ENCODE data around the gene METAP1D. TPM values are rescaled to one million over a fixed set of nuclear protein-coding genes. Genes with fewer than 3 reads are reported as not detected.
A peak's percentile ranks its signal among the peaks of the same experiment; 100 is the strongest.

Gene METAP1D
- total and polyA plus RNA-seq, 2 donors (not counting 3 experiments of a cell fraction or from before 2014, with no cell fraction given), result 4.2 to 8.1 TPM

DNA sequence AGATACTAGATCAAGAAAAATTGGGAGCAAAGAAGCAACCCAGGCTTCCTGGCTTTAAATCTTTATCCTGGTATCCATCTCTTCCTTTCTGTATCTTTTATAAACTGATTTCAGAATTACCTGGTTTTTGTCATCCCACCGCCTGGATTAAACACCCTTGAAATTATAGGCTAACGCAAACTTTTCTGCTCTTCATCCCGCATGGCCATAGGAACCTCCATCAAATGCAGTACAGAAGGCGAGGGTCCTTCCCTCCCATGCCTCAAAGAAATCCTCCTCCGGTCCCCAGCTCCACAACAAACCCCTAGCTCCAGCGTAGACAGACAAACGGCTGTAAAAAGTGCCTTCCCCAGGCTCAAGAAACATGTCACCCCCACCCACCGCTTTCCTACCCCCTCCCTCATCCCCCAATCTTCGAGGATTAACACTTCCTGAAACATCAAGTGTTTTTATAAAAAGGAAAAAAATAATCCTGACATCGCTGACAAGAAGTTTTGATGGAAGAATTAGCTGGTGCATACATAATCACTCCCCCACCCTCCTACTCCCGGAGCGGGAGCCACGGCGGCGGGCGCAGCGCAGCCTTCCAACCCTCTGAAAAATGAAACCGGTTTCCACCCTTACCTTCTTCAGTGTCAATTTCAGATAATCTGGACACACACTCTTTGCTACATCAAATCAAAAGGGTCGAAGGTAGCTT, 93.1 kb downstream of the METAP1D start:
- Histone ChIP-seq H4K20me1 (replicated peaks; ENCODE audit: control insufficient read depth, extremely low read depth, insufficient read depth, low read length) (no peaks in the 10 kb centered on the region), H3K36me3 (ENCODE audit: control insufficient read depth in 2 of 2, extremely low read depth in 1 of 2, insufficient read depth in 2 of 2, low read length in 2 of 2) (no peaks in the 10 kb centered on the region), H3K4me3 (replicated peaks in 1 of 3; ENCODE audit: insufficient read depth in 1 of 3, low read depth in 1 of 3, low read length in 3 of 3) (no peak overlapping the region), H3K27ac (ENCODE audit: insufficient read depth, low read depth, low read length) (no peak overlapping the region), H2AFZ (ENCODE audit: low read depth, low read length) (no peak overlapping the region), H3K79me2 (ENCODE audit: control insufficient read depth, insufficient read depth, low read length) (no peaks in the 10 kb centered on the region), H3K4me2 (ENCODE audit: insufficient read depth, low read length) (no peak overlapping the region), H3K27me3 (ENCODE audit: control insufficient read depth in 2 of 2, insufficient read depth in 2 of 2, low read length in 2 of 2) (peaks cover 69 to 98% of the 10 kb centered on the region in 2 experiments), H3K9me1 (replicated peaks; ENCODE audit: control insufficient read depth, extremely low read depth, insufficient read depth, low read length) (no peaks in the 10 kb centered on the region), H3K9me3 (replicated peaks; ENCODE audit: control insufficient read depth, insufficient read depth, low read length) (no peaks in the 10 kb centered on the region), H3K9ac (replicated peaks; ENCODE audit: extremely low read depth, insufficient read depth, low read length) (no peak overlapping the region), H3K4me1 (ENCODE audit: control insufficient read depth, extremely low read depth, insufficient read depth, low read length) (peaks cover 22% of the 10 kb centered on the region)
- dilution Hi-C loops (cut with MboI; ENCODE audit: extremely low pct_ligation_motif_present, low sequenced_read_pairs) (no loop called here), intact Hi-C loops (cut with micrococcal nuclease) (loop anchor here (1.0 kb wide), 1 partner anchor 8 kb away; the partner anchor contains the start of gene DLX1)
- no peak for DNase-seq (ENCODE audit: low read depth, low spot score)
- ChIA-PET POLR2A (no interaction called here), CTCF (interaction anchor here (0.9 to 2.4 kb wide), 4 partner anchors 10 to 14 kb away, joined by 3 to 10 read pairs (median 6); partner anchors contain the start of gene DLX2)
- TF ChIP-seq POLR2A (IDR thresholded peaks at IDR 0.05; ENCODE audit: low read depth, low read length) (no peak), EZH2 (IDR thresholded peaks at IDR 0.05; ENCODE audit: borderline replicate concordance, low read depth, low read length, severe bottlenecking) (peak; percentile 54)
- no peak for FAIRE-seq
- BruUV-seq (replicated peaks), result no TSS peak

DNA sequence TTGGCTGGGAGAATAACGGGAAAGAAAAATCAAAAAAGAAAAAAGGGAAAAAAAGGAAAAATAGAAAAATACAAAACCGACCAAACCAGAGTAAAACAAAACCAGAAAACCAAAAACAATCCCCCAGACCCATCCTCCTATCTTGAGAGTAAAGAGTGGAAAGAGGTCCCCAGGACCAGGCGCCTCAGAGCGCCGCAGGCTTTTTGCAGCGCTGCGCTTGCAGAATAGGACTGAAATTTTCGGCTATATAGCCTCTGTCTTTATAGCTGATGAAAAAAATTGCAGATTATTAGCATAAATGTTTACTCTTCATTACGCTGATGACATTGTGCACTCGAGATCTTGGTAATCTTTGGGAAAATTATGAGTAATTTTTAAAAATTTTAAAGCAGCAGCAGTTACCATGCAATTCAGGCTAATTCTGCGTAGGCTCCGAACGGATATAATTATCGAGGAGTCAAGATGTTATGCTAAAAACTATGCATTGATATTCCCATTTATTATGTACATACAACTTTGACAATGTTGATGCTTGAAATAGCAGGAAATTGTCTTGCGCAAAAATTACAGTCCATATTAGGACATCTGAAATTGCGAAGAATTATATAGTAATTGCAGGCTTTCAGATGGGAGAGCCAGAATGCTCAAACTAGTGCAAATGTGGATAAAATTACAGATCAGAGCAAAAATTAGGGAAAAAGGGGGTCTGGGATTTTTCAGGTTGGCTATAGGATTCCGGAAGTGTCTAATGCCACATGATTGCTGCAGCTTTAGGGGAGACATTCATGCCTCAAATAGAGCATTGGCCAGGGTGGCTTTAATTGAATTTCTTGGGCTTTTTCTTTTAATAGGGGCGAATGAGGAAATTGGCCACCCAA, 93.9 kb downstream of the METAP1D start:
- H2AFZ ChIP-seq (ENCODE audit: low read depth, low read length), result no peak overlapping the region

More for the DNA sequence above, 93.9 kb downstream of the METAP1D start:
- H4K20me1 ChIP-seq (replicated peaks; ENCODE audit: control insufficient read depth, extremely low read depth, insufficient read depth, low read length), result no peaks in the 10 kb centered on the region
- intact Hi-C loops (cut with micrococcal nuclease), result loop anchor here (1.0 kb wide), 1 partner anchor 8 kb away; the partner anchor contains the start of gene DLX1
- ChIA-PET POLR2A (no interaction called here), CTCF (interaction anchor here (0.9 to 2.2 kb wide), 3 partner anchors 9 to 12 kb away, joined by 3 to 10 read pairs (median 4); partner anchors contain the start of gene DLX2)
- dilution Hi-C loops (cut with MboI; ENCODE audit: extremely low pct_ligation_motif_present, low sequenced_read_pairs), result no loop called here
- H3K27me3 ChIP-seq (ENCODE audit: control insufficient read depth in 2 of 2, insufficient read depth in 2 of 2, low read length in 2 of 2), result peaks cover 63 to 90% of the 10 kb centered on the region in 2 experiments
- TF ChIP-seq MYC (IDR thresholded peaks at IDR 0.05; ENCODE audit: low read depth, low read length) (no peak), EZH2 (IDR thresholded peaks at IDR 0.05; ENCODE audit: borderline replicate concordance, low read depth, low read length, severe bottlenecking) (peak; percentile 86)
- BruUV-seq (replicated peaks), result no TSS peak
- peak; percentile 55 for FAIRE-seq
- H3K4me2 ChIP-seq (ENCODE audit: insufficient read depth, low read length), result no peak overlapping the region
- H3K9ac ChIP-seq (replicated peaks; ENCODE audit: extremely low read depth, insufficient read depth, low read length), result no peak overlapping the region
- peaks cover 24% of the 10 kb centered on the region for H3K4me1 ChIP-seq (ENCODE audit: control insufficient read depth, extremely low read depth, insufficient read depth, low read length)
- DNase-seq (ENCODE audit: low read depth, low spot score), result no peak
- H3K9me3 ChIP-seq (replicated peaks; ENCODE audit: control insufficient read depth, insufficient read depth, low read length), result no peaks in the 10 kb centered on the region
- H3K36me3 ChIP-seq (ENCODE audit: control insufficient read depth in 2 of 2, extremely low read depth in 1 of 2, insufficient read depth in 2 of 2, low read length in 2 of 2), result no peaks in the 10 kb centered on the region
- no peak overlapping the region for H3K27ac ChIP-seq (ENCODE audit: insufficient read depth, low read depth, low read length)
- no peak overlapping the region for H3K4me3 ChIP-seq (replicated peaks in 1 of 3; ENCODE audit: insufficient read depth in 1 of 3, low read depth in 1 of 3, low read length in 3 of 3)
- no peaks in the 10 kb centered on the region for H3K9me1 ChIP-seq (replicated peaks; ENCODE audit: control insufficient read depth, extremely low read depth, insufficient read depth, low read length)
- no peaks in the 10 kb centered on the region for H3K79me2 ChIP-seq (ENCODE audit: control insufficient read depth, insufficient read depth, low read length)

Measured in endothelial cell of umbilical vein (primary cell).